H9 (cell line): ENCODE data around the gene LSS. TPM values are rescaled to one million over a fixed set of nuclear protein-coding genes. Genes with fewer than 3 reads are reported as not detected.

Experiments
- DNase-seq: peaks from one replicate; pipeline ENCODE4 v3.0.0-alpha.2; 2017
- H2AFZ ChIP-seq: one replicate; pipeline ENCODE4 v1.6.1; 2013; ENCODE audit warnings: mild to moderate bottlenecking, low read length, control low read depth, moderate library complexity
- H2AK5ac ChIP-seq: 2 replicates; pipeline ENCODE4 v1.6.1; 2013; ENCODE audit warnings: low read length, control low read depth, mixed read lengths; ENCODE audit not compliant: insufficient read length
- H2BK120ac ChIP-seq: one replicate; pipeline ENCODE4 v1.6.1; 2013; ENCODE audit warnings: low read depth, mild to moderate bottlenecking, low read length, control low read depth, inconsistent platforms; ENCODE audit not compliant: poor library complexity, severe bottlenecking
- H2BK12ac ChIP-seq: 2 replicates; pipeline ENCODE4 v1.6.1; 2013; ENCODE audit warnings: low read length, control low read depth, mixed read lengths, low read depth; ENCODE audit not compliant: insufficient read length
- H2BK15ac ChIP-seq: 2 replicates; pipeline ENCODE4 v1.6.1; 2013; ENCODE audit warnings: low read depth, low read length, control low read depth
- H2BK20ac ChIP-seq: one replicate; pipeline ENCODE4 v1.6.1; 2013; ENCODE audit warnings: low read depth, mild to moderate bottlenecking, low read length, control low read depth, inconsistent platforms; ENCODE audit not compliant: poor library complexity, severe bottlenecking
- H2BK5ac ChIP-seq: 2 replicates; pipeline ENCODE4 v1.6.1; 2013; ENCODE audit warnings: low read length, control low read depth, mixed read lengths; ENCODE audit not compliant: insufficient read length
- H3K14ac ChIP-seq: 2 replicates; pipeline ENCODE4 v1.6.1; 2013; ENCODE audit warnings: low read length, control low read depth; ENCODE audit not compliant: insufficient read depth
- H3K18ac ChIP-seq: 2 replicates; pipeline ENCODE4 v1.6.1; 2013; ENCODE audit warnings: low read depth, mild to moderate bottlenecking, mixed read lengths, low read length, control low read depth; ENCODE audit not compliant: insufficient read length
- H3K23ac ChIP-seq: 2 replicates; pipeline ENCODE4 v1.6.1; 2013; ENCODE audit warnings: low read length, control low read depth, mixed read lengths, low read depth; ENCODE audit not compliant: insufficient read length
- H3K23me2 ChIP-seq: 2 replicates; pipeline ENCODE4 v1.6.1; 2013; ENCODE audit warnings: low read depth, mild to moderate bottlenecking, mixed read lengths, low read length, control low read depth; ENCODE audit not compliant: insufficient read length, poor library complexity, severe bottlenecking
- H3K27ac ChIP-seq: 2 replicates; pipeline ENCODE4 v1.5.1; 2013; ENCODE audit warnings: low read length, control low read depth, mixed read lengths, low read depth; ENCODE audit not compliant: insufficient read length
- H3K27me3 ChIP-seq: 2 replicates; pipeline ENCODE4 v1.6.1; 2013; ENCODE audit warnings: low read length, control low read depth, inconsistent platforms; ENCODE audit not compliant: insufficient read depth
- H3K4ac ChIP-seq: 2 replicates; pipeline ENCODE4 v1.6.1; 2013; ENCODE audit warnings: low read depth, mild to moderate bottlenecking, control low read depth, inconsistent platforms, low read length, moderate library complexity
- H3K4me1 ChIP-seq: 2 replicates; pipeline ENCODE4 v1.6.1; 2013; ENCODE audit warnings: low read length, control low read depth, inconsistent platforms; ENCODE audit not compliant: insufficient read depth
- H3K4me2 ChIP-seq: 2 replicates; pipeline ENCODE4 v1.6.1; 2013; ENCODE audit warnings: low read length, control low read depth, mixed read lengths; ENCODE audit not compliant: insufficient read length, insufficient read depth
- H3K56ac ChIP-seq: 2 replicates; pipeline ENCODE4 v1.6.1; 2013; ENCODE audit warnings: low read depth, mild to moderate bottlenecking, mixed read lengths, low read length, control low read depth; ENCODE audit not compliant: insufficient read length
- H3K79me1 ChIP-seq: 2 replicates; pipeline ENCODE4 v1.6.1; 2013; ENCODE audit warnings: low read depth, mild to moderate bottlenecking, moderate library complexity, low read length, control low read depth, inconsistent platforms; ENCODE audit not compliant: insufficient read depth, poor library complexity, severe bottlenecking
- H3K79me2 ChIP-seq: 2 replicates; pipeline ENCODE4 v1.6.1; 2013; ENCODE audit warnings: low read length, control low read depth, inconsistent platforms; ENCODE audit not compliant: insufficient read depth
- H3K9ac ChIP-seq: 2 replicates; pipeline ENCODE4 v1.6.1; 2013; ENCODE audit warnings: low read length, control low read depth, mixed read lengths; ENCODE audit not compliant: insufficient read length; ENCODE audit errors: extremely low read depth
- H3K9me3 ChIP-seq: one replicate; pipeline ENCODE4 v1.6.1; 2013; ENCODE audit warnings: low read depth, low read length, inconsistent platforms; ENCODE audit not compliant: control insufficient read depth
- H3T11ph ChIP-seq: one replicate; pipeline ENCODE4 v1.6.1; 2013; ENCODE audit warnings: mild to moderate bottlenecking, low read length, control low read depth, inconsistent platforms
- H4K20me1 ChIP-seq: one replicate; pipeline ENCODE4 v1.6.1; 2013; ENCODE audit not compliant: control insufficient read depth, insufficient read length, insufficient read depth
- H4K5ac ChIP-seq: 2 replicates; pipeline ENCODE4 v1.6.1; 2013; ENCODE audit warnings: low read depth, mild to moderate bottlenecking, mixed read lengths, low read length, control low read depth; ENCODE audit not compliant: insufficient read length
- H4K8ac ChIP-seq: replicated peaks from 2 replicates; pipeline ENCODE4 v1.6.1; 2013; ENCODE audit warnings: low read length, control low read depth, mixed read lengths, low read depth; ENCODE audit not compliant: insufficient read length
- H4K91ac ChIP-seq: 2 replicates; pipeline ENCODE4 v1.6.1; 2013; ENCODE audit warnings: low read depth, mild to moderate bottlenecking, moderate library complexity, mixed read lengths, low read length, control low read depth; ENCODE audit not compliant: insufficient read length
- H3K27ac Mint-ChIP-seq, 3 experiments: 2 replicates in 2 of 3; 3 replicates in 1 of 3; pipeline ENCODE4 v1.8.0; 2020 to 2021; ENCODE audit warnings: mixed read lengths in 3 of 3, mild to moderate bottlenecking in 1 of 3, moderate library complexity in 1 of 3
- H3K27me3 Mint-ChIP-seq: 2 replicates; pipeline ENCODE4 v1.8.0; 2021; ENCODE audit warnings: low read depth, mild to moderate bottlenecking, moderate library complexity, mixed read lengths
- H3K36me3 Mint-ChIP-seq, 3 experiments: 2 replicates in 2 of 3; 3 replicates in 1 of 3; pipeline ENCODE4 v1.8.0; 2020 to 2021; ENCODE audit warnings: low read depth in 3 of 3, mixed read lengths in 3 of 3; ENCODE audit not compliant: insufficient read depth in 1 of 3
- H3K4me1 Mint-ChIP-seq, 2 experiments: 2 replicates each; pipeline ENCODE4 v1.8.0; 2020; ENCODE audit warnings: mixed read lengths in 2 of 2
- H3K4me3 Mint-ChIP-seq, 2 experiments: 2 replicates in 1 of 2; 3 replicates in 1 of 2; pipeline ENCODE4 v1.8.0; 2020 to 2021; ENCODE audit warnings: mild to moderate bottlenecking in 2 of 2, mixed read lengths in 2 of 2, moderate library complexity in 1 of 2
- H3K9me3 Mint-ChIP-seq, 2 experiments: 2 replicates in 1 of 2; 3 replicates in 1 of 2; pipeline ENCODE4 v1.8.0; 2020; ENCODE audit warnings: mild to moderate bottlenecking in 2 of 2, mixed read lengths in 2 of 2, moderate library complexity in 1 of 2
- CTCF ChIP-seq: fragments of 200-600 bp; sonication (generic); conservative IDR thresholded peaks from 3 replicates; pipeline ENCODE4 v1.8.0; 2021; ENCODE audit warnings: antibody characterized with exemption, mild to moderate bottlenecking
- WGBS: extraction: QIAGEN DNeasy Blood & Tissue Kit; methylation state at CpG from one replicate; pipeline ENCODE4 v1.1.7; 2013; ENCODE audit warnings: missing lambda C conversion rate, low lambda C conversion rate, mixed read lengths; ENCODE audit not compliant: insufficient read length; ENCODE audit errors: extremely low coverage; 5-methylcytosine and 5-hydroxymethylcytosine counted together
- total RNA-seq: library from RNA; stranded (reverse); gene quantifications from 2 replicates; pipeline ENCODE4 v1.2.1, GENCODE V29; 2021

Gene LSS
- total RNA-seq, 1 experiment from 2014 or later = 69.2 TPM

- no CpG with 5 or more reads among the region's 7 CpGs for WGBS
- no peak overlapping the region for H2AFZ ChIP-seq
- no peaks in the 10 kb centered on the region for H3K23me2 ChIP-seq
- H2BK20ac ChIP-seq = no peak overlapping the region
- no peak overlapping the region for H3K18ac ChIP-seq
- no peak overlapping the region for H3K23ac ChIP-seq
- H3K9me3 Mint-ChIP-seq = peaks cover 11 to 13% of the 10 kb centered on the region in 2 experiments
- H4K91ac ChIP-seq = no peak overlapping the region
- no peaks in the 10 kb centered on the region for H3K4me1 ChIP-seq
- no peak overlapping the region for H3T11ph ChIP-seq
- H3K56ac ChIP-seq = no peak overlapping the region
- no peaks in the 10 kb centered on the region for H3K9me3 ChIP-seq
- no peak overlapping the region for H3K4me2 ChIP-seq
- peaks cover 8% of the 10 kb centered on the region for H3K79me1 ChIP-seq
- no peak overlapping the region for H3K4me3 Mint-ChIP-seq
- no peak overlapping the region for H3K14ac ChIP-seq
- no peak overlapping the region for H2BK12ac ChIP-seq
- H3K27ac ChIP-seq = no peak overlapping the region
- H3K4me1 Mint-ChIP-seq = peaks cover 11 to 14% of the 10 kb centered on the region in 2 experiments
- no peak overlapping the region for H2BK5ac ChIP-seq
- H3K79me2 ChIP-seq = peaks cover 38% of the 10 kb centered on the region
- H2AK5ac ChIP-seq = no peak overlapping the region
- no peak for DNase-seq
- TF ChIP-seq CTCF = no peak
- H3K36me3 Mint-ChIP-seq = peaks cover 49 to 63% (median 55%) of the 10 kb centered on the region in 3 experiments
- H2BK15ac ChIP-seq = no peak overlapping the region
- no peak overlapping the region for H4K5ac ChIP-seq
- H3K9ac ChIP-seq = no peak overlapping the region
- peaks cover under 1% of the 10 kb centered on the region for H4K20me1 ChIP-seq
- H3K27me3 Mint-ChIP-seq = no peaks in the 10 kb centered on the region; the same call in 1 of the 2 replicates
- no peaks in the 10 kb centered on the region for H3K27me3 ChIP-seq
- no peak overlapping the region for H4K8ac ChIP-seq
- no peak overlapping the region for H3K27ac Mint-ChIP-seq
- no peak overlapping the region for H2BK120ac ChIP-seq
- H3K4ac ChIP-seq = no peak overlapping the region
Observed at GRCh38 chr21:46223217-46223616, 5.4 kb downstream of the LSS start.
